RWPE1 (cell line): ENCODE data around the gene MTHFD2L.
"Not testable (repeated sequence)": the region's sequence is repeated elsewhere in the genome, so short reads cannot be mapped to it uniquely, and the experiment has no call there.

Source experiments
- CTCF ChIA-PET: fragments of 350-600 bp; sonication (Branson Sonifier 250); formaldehyde crosslinking; extraction: SDS; loops from one replicate; lab custom pipeline; 2021; lab: Yijun Ruan, JAX
- POLR2A ChIA-PET: fragments of 400-600 bp; formaldehyde crosslinking; extraction: SDS; loops from one replicate; lab custom pipeline; 2020; ENCODE audit warnings: antibody characterized with exemption; ENCODE audit not compliant: low non-redundant PET; lab: Yijun Ruan, JAX
- DNase-seq: peaks from one replicate; pipeline ENCODE4 v3.0.0; 2012; ENCODE audit warnings: low spot score
- H3K27ac ChIP-seq: fragments of 450-650 bp; 2 replicates; pipeline ENCODE4 v1.5.1; 2017
- TF ChIP-seq, protein P1 (sequence below): fragments of 450-650 bp; conservative IDR thresholded peaks from 2 replicates; pipeline ENCODE4 v1.5.1; 2017; ENCODE audit warnings: low read depth, mild to moderate bottlenecking

The MTHFD2L gene

GRCh38 chr4:74339501-74339900 is 181.6 kb downstream of the MTHFD2L start:
- DNase-seq = no peak
- TF ChIP-seq, protein P1, sequence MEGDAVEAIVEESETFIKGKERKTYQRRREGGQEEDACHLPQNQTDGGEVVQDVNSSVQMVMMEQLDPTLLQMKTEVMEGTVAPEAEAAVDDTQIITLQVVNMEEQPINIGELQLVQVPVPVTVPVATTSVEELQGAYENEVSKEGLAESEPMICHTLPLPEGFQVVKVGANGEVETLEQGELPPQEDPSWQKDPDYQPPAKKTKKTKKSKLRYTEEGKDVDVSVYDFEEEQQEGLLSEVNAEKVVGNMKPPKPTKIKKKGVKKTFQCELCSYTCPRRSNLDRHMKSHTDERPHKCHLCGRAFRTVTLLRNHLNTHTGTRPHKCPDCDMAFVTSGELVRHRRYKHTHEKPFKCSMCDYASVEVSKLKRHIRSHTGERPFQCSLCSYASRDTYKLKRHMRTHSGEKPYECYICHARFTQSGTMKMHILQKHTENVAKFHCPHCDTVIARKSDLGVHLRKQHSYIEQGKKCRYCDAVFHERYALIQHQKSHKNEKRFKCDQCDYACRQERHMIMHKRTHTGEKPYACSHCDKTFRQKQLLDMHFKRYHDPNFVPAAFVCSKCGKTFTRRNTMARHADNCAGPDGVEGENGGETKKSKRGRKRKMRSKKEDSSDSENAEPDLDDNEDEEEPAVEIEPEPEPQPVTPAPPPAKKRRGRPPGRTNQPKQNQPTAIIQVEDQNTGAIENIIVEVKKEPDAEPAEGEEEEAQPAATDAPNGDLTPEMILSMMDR = no peak
- POLR2A ChIA-PET = no interaction called here
- H3K27ac ChIP-seq = no peak overlapping the region
- CTCF ChIA-PET = no interaction called here

- CTCF ChIA-PET, DNase-seq, POLR2A ChIA-PET, H3K27ac ChIP-seq: not testable (repeated sequence)
These were observed 182.5 kb downstream of the MTHFD2L start for GRCh38 chr4:74340421-74340820.

- ChIA-PET CTCF (no interaction called here), POLR2A (no interaction called here)
- no peak for DNase-seq
- H3K27ac ChIP-seq = no peak overlapping the region
- TF ChIP-seq, protein P1 = no peak
These were observed 186.1 kb downstream of the MTHFD2L start for GRCh38 chr4:74344031-74344430.
